ENCODE data around the gene MYD88.

Gene MYD88

GRCh38 chr3:38138349-38139190 is at the start of gene MYD88:
TSS of gene MYD88 (plus strand) at chr3:38138661. CDS start at chr3:38138701, 40 bp downstream.
- DNase-seq (ENCODE audit: low read depth in 3 of 3, low spot score in 1 of 3) = peak; percentile 59 to 75 (median 59)

GRCh38 chr3:38089163-38089562 is 49.3 kb upstream of the MYD88 start:
- no peak for DNase-seq (ENCODE audit: low read depth in 3 of 3, low spot score in 1 of 3)

GRCh38 chr3:38090453-38090852 is 48.0 kb upstream of the MYD88 start:
- no peak for DNase-seq (ENCODE audit: low read depth in 3 of 3, low spot score in 1 of 3)

GRCh38 chr3:38094999-38095398 is 43.5 kb upstream of the MYD88 start:
- no peak for DNase-seq (ENCODE audit: low read depth in 3 of 3, low spot score in 1 of 3)

- no peak for DNase-seq (ENCODE audit: low read depth in 3 of 3, low spot score in 1 of 3)
Measured at GRCh38 chr3:38095669-38096483, 42.6 kb upstream of the MYD88 start.

GRCh38 chr3:38097446-38098375 is 40.8 kb upstream of the MYD88 start:
- no peak for DNase-seq (ENCODE audit: low read depth in 3 of 3, low spot score in 1 of 3)

GRCh38 chr3:38098376-38098723 is 40.1 kb upstream of the MYD88 start:
- no peak for DNase-seq (ENCODE audit: low read depth in 3 of 3, low spot score in 1 of 3)

GRCh38 chr3:38099518-38099917 is 38.9 kb upstream of the MYD88 start:
- DNase-seq (ENCODE audit: low read depth in 3 of 3, low spot score in 1 of 3) = no peak

- no peak for DNase-seq (ENCODE audit: low read depth in 3 of 3, low spot score in 1 of 3)
Measured at GRCh38 chr3:38100498-38100897, 38.0 kb upstream of the MYD88 start.

GRCh38 chr3:38101811-38102443 is 36.5 kb upstream of the MYD88 start:
- DNase-seq (ENCODE audit: low read depth in 3 of 3, low spot score in 1 of 3) = no peak

GRCh38 chr3:38102444-38102814 is 36.0 kb upstream of the MYD88 start:
- no peak for DNase-seq (ENCODE audit: low read depth in 3 of 3, low spot score in 1 of 3)

- DNase-seq (ENCODE audit: low read depth in 3 of 3, low spot score in 1 of 3) = no peak
Measured at GRCh38 chr3:38105525-38105924, 32.9 kb upstream of the MYD88 start.

- no peak for DNase-seq (ENCODE audit: low read depth in 3 of 3, low spot score in 1 of 3)
Measured at GRCh38 chr3:38107911-38108648, 30.4 kb upstream of the MYD88 start.

- DNase-seq (ENCODE audit: low read depth in 3 of 3, low spot score in 1 of 3) = no peak
Measured at GRCh38 chr3:38108649-38109579, 29.5 kb upstream of the MYD88 start.

GRCh38 chr3:38109580-38110313 is 28.7 kb upstream of the MYD88 start:
- DNase-seq (ENCODE audit: low read depth in 3 of 3, low spot score in 1 of 3) = no peak

- no peak for DNase-seq (ENCODE audit: low read depth in 3 of 3, low spot score in 1 of 3)
Measured at GRCh38 chr3:38110314-38111050, 28.0 kb upstream of the MYD88 start.

GRCh38 chr3:38111201-38111600 is 27.3 kb upstream of the MYD88 start:
- no peak for DNase-seq (ENCODE audit: low read depth in 3 of 3, low spot score in 1 of 3)
